Body of pancreas (tissue), 4 donors: ENCODE results near the gene SCARF1.

Source experiments
- CTCF ChIP-seq, 7 experiments: fragments of 450-650 bp in 4 of 7; fragments of 200-600 bp in 3 of 7; sonication (generic) in 3 of 7; IDR thresholded peaks; one replicate each; pipeline ENCODE4 v1.5.1; 2016 to 2019; ENCODE audit warnings: antibody characterized with exemption in 7 of 7
- POLR2A ChIP-seq, 3 donors: fragments of 450-650 bp; IDR thresholded peaks; one replicate each; pipeline ENCODE4 v1.6.1; 2016; ENCODE audit warnings: antibody characterized with exemption in 3 of 3, mild to moderate bottlenecking in 2 of 3

- TF ChIP-seq POLR2A (IDR thresholded peaks at IDR 0.05) (no peak), CTCF (IDR thresholded peaks at IDR 0.05) (no peak)
Measured at GRCh38 chr17:1686086-1686485, 40.6 kb upstream of the SCARF1 start.
